Spleen (tissue), 11 donors: ENCODE results near the gene EXOSC7. TPM values are rescaled to one million over a fixed set of nuclear protein-coding genes. Genes with fewer than 3 reads are reported as not detected.
A peak's percentile ranks its signal among the peaks of the same experiment; 100 is the strongest.

Source experiments
- DNase-seq: peaks from one replicate; pipeline ENCODE4 v3.0.0-alpha.2; 2020
- H3K27ac ChIP-seq, 8 donors: fragments of 200-600 bp; sonication (generic) in 7 of 8; 1 replicate in 4 of 8; 2 replicates in 4 of 8; pipeline versions ENCODE4 v1.5.0 to v1.8.0; 2016 to 2021; ENCODE audit warnings: inconsistent platforms in 4 of 8, mild to moderate bottlenecking in 4 of 8, moderate library complexity in 1 of 8
- H3K27me3 ChIP-seq, 7 donors: fragments of 200-600 bp; sonication (generic) in 6 of 7; replicated peaks in 1 of 7; 1 replicate in 4 of 7; 2 replicates in 3 of 7; pipeline versions ENCODE4 v1.5.0 to v1.8.0; 2016 to 2021; ENCODE audit warnings: inconsistent platforms in 3 of 7, mild to moderate bottlenecking in 1 of 7
- H3K36me3 ChIP-seq, 6 donors: fragments of 200-600 bp; sonication (generic) in 5 of 6; 1 replicate in 4 of 6; 2 replicates in 2 of 6; pipeline versions ENCODE4 v1.5.0 to v1.8.0; 2016 to 2021; ENCODE audit warnings: inconsistent platforms in 2 of 6
- H3K4me1 ChIP-seq, 6 donors: fragments of 200-600 bp; sonication (generic) in 5 of 6; 1 replicate in 3 of 6; 2 replicates in 3 of 6; pipeline versions ENCODE4 v1.5.0 to v1.8.0; 2016 to 2021; ENCODE audit warnings: inconsistent platforms in 3 of 6
- H3K4me3 ChIP-seq, 8 donors: fragments of 200-600 bp; sonication (generic) in 7 of 8; 1 replicate in 4 of 8; 2 replicates in 4 of 8; pipeline versions ENCODE4 v1.5.0 to v1.8.0; 2016 to 2021; ENCODE audit warnings: inconsistent platforms in 4 of 8, mild to moderate bottlenecking in 4 of 8, moderate library complexity in 2 of 8
- H3K9me3 ChIP-seq, 8 donors: fragments of 200-600 bp; sonication (generic) in 7 of 8; 1 replicate in 4 of 8; 2 replicates in 4 of 8; pipeline versions ENCODE4 v1.5.0 to v1.8.0; 2016 to 2021; ENCODE audit warnings: inconsistent platforms in 4 of 8
- POLR2A ChIP-seq, 3 donors: fragments of 450-650 bp; IDR thresholded peaks; one replicate each; pipeline ENCODE4 v1.5.1; 2017; ENCODE audit warnings: antibody characterized with exemption in 3 of 3, mild to moderate bottlenecking in 1 of 3
- POLR2AphosphoS5 ChIP-seq, 3 donors: sonication (generic); formaldehyde crosslinking; IDR thresholded peaks; one replicate each; pipeline ENCODE4 v1.5.1; 2017; ENCODE audit warnings: antibody characterized with exemption in 3 of 3
- WGBS, 5 donors: extraction: QIAGEN DNeasy Blood & Tissue Kit in 3 of 5; methylation state at CpG; one replicate each; pipeline versions ENCODE4 v1.1.5 to v1.1.7; 2013 to 2018; 5-methylcytosine and 5-hydroxymethylcytosine counted together
- intact Hi-C: fragments of 100-400 bp; cut with DNase I; formaldehyde crosslinking; loops from one replicate; pipeline ENCODE4 v1.15.0; 2023; ENCODE audit warnings: low total_unique reads
- polyA plus RNA-seq, 3 donors: library from polyadenylated mRNA; stranded (reverse); fragments of 200-250 nt; gene quantifications; one replicate each; pipeline ENCODE4 v1.2.1, GENCODE V29; 2013
- total RNA-seq, 7 donors: library from RNA; depleted of rRNA in 3 of 7; stranded (reverse); fragments of >200 nt in 3 of 7; fragmentation: NEBNext Ultra II Directional in 4 of 7; extraction: Animal tissue kit (Norgen Biotek cat#: 25700) in 4 of 7; gene quantifications; one replicate each; pipeline versions ENCODE4 v1.1.0 to v1.2.1, GENCODE V29; 2016 to 2021
- TF ChIP-seq, protein P1 (sequence below), 11 experiments: fragments of 200-600 bp in 7 of 11; fragments of 450-650 bp in 4 of 11; sonication (generic) in 4 of 11; IDR thresholded peaks in 8 of 11; conservative IDR thresholded peaks in 3 of 11; 1 replicate in 7 of 11; 2 replicates in 4 of 11; pipeline versions ENCODE4 v1.4.0 to v1.8.0; 2016 to 2021; ENCODE audit warnings: antibody characterized with exemption in 11 of 11, inconsistent platforms in 4 of 11, mild to moderate bottlenecking in 1 of 11
- donor health status: healthy with polysubstance abuse.
- donor health status: DM: no; HTN: no; CAD: no; lungs with moderate emphysema.
- donor health status: DM: no; HTN: no; CAD: no.
- donor health status: Bipolar disorder and iron deficiency.
- donor health status: healthy.
- donor health status: DM: no; HTN: no; CAD: no.
- donor health status: DM: yes; HTN: yes; CAD: no.

The EXOSC7 gene
- total and polyA plus RNA-seq, 10 donors: 28.4 to 43.7 (median 36.8) TPM

DNA sequence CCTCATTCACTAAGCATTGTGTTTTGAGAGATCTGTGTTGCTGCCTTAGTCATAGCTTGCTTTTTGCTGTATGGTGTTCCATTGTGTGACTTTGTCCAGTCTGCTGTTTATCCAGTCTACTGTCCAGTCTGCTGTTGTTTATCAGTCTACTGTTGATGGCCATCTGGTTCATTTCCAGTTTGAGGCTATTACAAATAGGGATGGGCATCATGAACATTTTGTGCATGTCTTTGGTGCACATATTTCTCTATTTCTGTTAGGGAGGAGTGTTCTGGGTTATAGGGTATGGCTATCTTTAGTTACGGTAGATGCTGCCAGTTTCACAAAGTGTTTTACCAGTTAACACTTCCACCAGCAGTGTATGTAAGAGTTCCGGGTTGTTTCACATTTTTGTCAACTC, 27.8 kb downstream of the EXOSC7 start:
- 90 to 94% (median 92%) methylated on average over 2 of the region's 2 CpGs for WGBS, 5 donors
- intact Hi-C loops: no loop called here
- H3K27ac ChIP-seq: peak overlapping the region in 1 of 8 donors; percentile 38

DNA sequence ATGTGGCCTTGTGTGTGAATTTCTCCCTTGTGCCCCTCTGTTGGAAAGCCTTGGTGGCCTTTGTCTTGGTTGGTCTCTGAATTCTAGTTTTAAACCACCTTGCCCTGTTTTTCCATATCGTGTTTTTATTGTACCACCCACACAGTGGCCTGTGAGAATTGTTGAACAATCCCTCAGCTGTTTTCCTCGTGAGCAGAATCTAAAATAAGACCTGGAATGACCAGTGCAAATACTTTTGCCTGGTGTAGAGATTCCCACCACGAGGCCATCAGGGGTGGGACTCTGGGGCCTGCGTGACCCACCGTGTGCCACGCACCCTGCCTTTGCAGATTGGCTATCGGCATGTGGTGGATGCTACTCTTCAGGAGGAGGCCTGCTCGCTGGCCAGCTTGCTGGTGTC, 31.0 kb downstream of the EXOSC7 start:
- peak in 1 of 3 donors; percentile 12 for TF ChIP-seq POLR2AphosphoS5 (IDR thresholded peaks at IDR 0.05)
- TF ChIP-seq POLR2A (IDR thresholded peaks at IDR 0.05): no peak
- TF ChIP-seq, protein P1, sequence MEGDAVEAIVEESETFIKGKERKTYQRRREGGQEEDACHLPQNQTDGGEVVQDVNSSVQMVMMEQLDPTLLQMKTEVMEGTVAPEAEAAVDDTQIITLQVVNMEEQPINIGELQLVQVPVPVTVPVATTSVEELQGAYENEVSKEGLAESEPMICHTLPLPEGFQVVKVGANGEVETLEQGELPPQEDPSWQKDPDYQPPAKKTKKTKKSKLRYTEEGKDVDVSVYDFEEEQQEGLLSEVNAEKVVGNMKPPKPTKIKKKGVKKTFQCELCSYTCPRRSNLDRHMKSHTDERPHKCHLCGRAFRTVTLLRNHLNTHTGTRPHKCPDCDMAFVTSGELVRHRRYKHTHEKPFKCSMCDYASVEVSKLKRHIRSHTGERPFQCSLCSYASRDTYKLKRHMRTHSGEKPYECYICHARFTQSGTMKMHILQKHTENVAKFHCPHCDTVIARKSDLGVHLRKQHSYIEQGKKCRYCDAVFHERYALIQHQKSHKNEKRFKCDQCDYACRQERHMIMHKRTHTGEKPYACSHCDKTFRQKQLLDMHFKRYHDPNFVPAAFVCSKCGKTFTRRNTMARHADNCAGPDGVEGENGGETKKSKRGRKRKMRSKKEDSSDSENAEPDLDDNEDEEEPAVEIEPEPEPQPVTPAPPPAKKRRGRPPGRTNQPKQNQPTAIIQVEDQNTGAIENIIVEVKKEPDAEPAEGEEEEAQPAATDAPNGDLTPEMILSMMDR (IDR thresholded peaks at IDR 0.05 in 8 of 11, conservative IDR thresholded peaks at IDR 0.05 in 3 of 11): no peak
- H3K27ac ChIP-seq: no peak overlapping the region

More for the DNA sequence above, 27.8 kb downstream of the EXOSC7 start:
- TF ChIP-seq POLR2A (IDR thresholded peaks at IDR 0.05) (no peak), POLR2AphosphoS5 (IDR thresholded peaks at IDR 0.05) (no peak)
- TF ChIP-seq, protein P1 (IDR thresholded peaks at IDR 0.05 in 8 of 11, conservative IDR thresholded peaks at IDR 0.05 in 3 of 11): no peak
- peaks cover 0 to 13% (median 5%) of the 10 kb centered on the region in 6 donors for H3K4me1 ChIP-seq
- H3K36me3 ChIP-seq: peaks cover 0 to 98% (median 53%) of the 10 kb centered on the region in 6 donors
- peaks cover 0 to 12% (median 4%) of the 10 kb centered on the region in 8 donors for H3K9me3 ChIP-seq
- no peaks in the 10 kb centered on the region for H3K27me3 ChIP-seq
- DNase-seq: no peak
- H3K4me3 ChIP-seq: no peak overlapping the region

DNA sequence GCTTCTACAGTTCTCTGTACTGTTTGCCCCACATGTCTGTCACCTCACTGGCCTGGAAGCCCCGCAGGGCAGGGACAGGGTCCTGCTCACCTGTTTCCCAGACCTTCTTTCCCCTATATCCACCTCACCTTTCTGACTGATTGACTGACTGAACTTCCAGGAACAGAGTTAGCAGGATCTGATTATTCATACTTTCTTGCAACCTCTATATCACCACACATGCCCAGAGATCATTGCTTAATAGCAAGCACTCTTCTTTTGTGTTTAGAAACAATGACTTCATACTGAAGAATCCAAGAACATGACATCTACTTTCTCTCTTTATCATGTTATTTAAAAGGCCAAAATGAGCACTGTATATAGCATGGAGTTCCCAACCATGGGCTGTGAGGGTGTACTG, 32.1 kb downstream of the EXOSC7 start:
- TF ChIP-seq, protein P1 (IDR thresholded peaks at IDR 0.05 in 8 of 11, conservative IDR thresholded peaks at IDR 0.05 in 3 of 11): no peak
- TF ChIP-seq POLR2A (IDR thresholded peaks at IDR 0.05): no peak
- no peak for TF ChIP-seq POLR2AphosphoS5 (IDR thresholded peaks at IDR 0.05)
- no peak for DNase-seq
- intact Hi-C loops: no loop called here
- 96 to 100% (median 100%) methylated on average over 1 of the region's 1 CpG for WGBS, 5 donors
- no peak overlapping the region for H3K4me3 ChIP-seq
- H3K27me3 ChIP-seq: no peaks in the 10 kb centered on the region
- peaks cover 15 to 44% (median 29%) of the 10 kb centered on the region in 6 donors for H3K4me1 ChIP-seq
- H3K36me3 ChIP-seq: peaks cover 0 to 98% (median 36%) of the 10 kb centered on the region in 6 donors
- H3K27ac ChIP-seq: no peak overlapping the region
- H3K9me3 ChIP-seq: peaks cover 0 to 12% (median 4%) of the 10 kb centered on the region in 8 donors

More for the DNA sequence above, 31.0 kb downstream of the EXOSC7 start:
- H3K4me1 ChIP-seq: peaks cover 6 to 34% (median 22%) of the 10 kb centered on the region in 6 donors
- intact Hi-C loops: no loop called here
- DNase-seq: no peak
- H3K4me3 ChIP-seq: no peak overlapping the region
- no peaks in the 10 kb centered on the region for H3K27me3 ChIP-seq
- H3K9me3 ChIP-seq: peaks cover 0 to 12% (median 4%) of the 10 kb centered on the region in 8 donors
- H3K36me3 ChIP-seq: peaks cover 0 to 98% (median 33%) of the 10 kb centered on the region in 6 donors
- WGBS, 5 donors: 93 to 97% (median 96%) methylated on average over 5 to 8 of the region's 8 CpGs

GRCh38 chr3:45009868-45010267, 33.8 kb downstream of the EXOSC7 start:
- Histone ChIP-seq H3K4me3 (no peak overlapping the region), H3K27ac (no peak overlapping the region), H3K4me1 (peaks cover 15 to 49% (median 29%) of the 10 kb centered on the region in 6 donors), H3K36me3 (peaks cover 0 to 98% (median 36%) of the 10 kb centered on the region in 6 donors), H3K9me3 (peaks cover 0 to 3% (median 2%) of the 10 kb centered on the region in 8 donors), H3K27me3 (no peaks in the 10 kb centered on the region)
- 95 to 100% (median 100%) methylated on average over 1 of the region's 1 CpG for WGBS, 5 donors
- intact Hi-C loops: no loop called here
- TF ChIP-seq POLR2A (IDR thresholded peaks at IDR 0.05) (no peak), POLR2AphosphoS5 (IDR thresholded peaks at IDR 0.05) (no peak)
- no peak for DNase-seq
